ENCODE measurements around the gene MXD1. TPM values are rescaled to one million over a fixed set of nuclear protein-coding genes. Genes with fewer than 3 reads are reported as not detected.

MXD1 gene
- total and polyA plus RNA-seq, 2 experiments from 2014 or later, result 1.8 to 3.9 TPM

DNA sequence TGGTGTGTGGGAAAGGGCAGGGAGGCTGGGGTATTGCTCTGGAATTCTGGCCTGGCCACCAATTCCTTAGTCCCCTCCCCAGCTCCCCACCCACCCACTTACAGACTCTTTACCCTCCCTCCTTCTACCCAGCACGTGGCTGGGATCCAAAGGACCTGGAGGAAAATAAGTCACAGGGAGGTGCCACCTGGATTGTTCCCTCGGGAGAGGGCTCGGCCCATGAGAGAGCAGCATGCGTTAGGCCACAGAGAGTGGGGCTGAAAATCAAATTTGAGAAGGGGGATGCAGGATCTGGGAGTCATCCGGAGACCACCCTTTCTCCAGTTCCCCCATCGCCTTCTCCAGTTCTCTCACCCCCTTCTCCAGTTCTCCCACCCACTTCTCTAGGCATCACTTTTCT, 43.6 kb downstream of the MXD1 start (continued):
- TF ChIP-seq CREB1 (CRISPR knock-in tag; IDR thresholded peaks at IDR 0.05; ENCODE audit: low read depth) (no peak), POLR2AphosphoS5 (IDR thresholded peaks at IDR 0.05; ENCODE audit: low read depth) (no peak), STAT1 (IDR thresholded peaks at IDR 0.05; ENCODE audit: unreplicated experiment) (no peak)

DNA sequence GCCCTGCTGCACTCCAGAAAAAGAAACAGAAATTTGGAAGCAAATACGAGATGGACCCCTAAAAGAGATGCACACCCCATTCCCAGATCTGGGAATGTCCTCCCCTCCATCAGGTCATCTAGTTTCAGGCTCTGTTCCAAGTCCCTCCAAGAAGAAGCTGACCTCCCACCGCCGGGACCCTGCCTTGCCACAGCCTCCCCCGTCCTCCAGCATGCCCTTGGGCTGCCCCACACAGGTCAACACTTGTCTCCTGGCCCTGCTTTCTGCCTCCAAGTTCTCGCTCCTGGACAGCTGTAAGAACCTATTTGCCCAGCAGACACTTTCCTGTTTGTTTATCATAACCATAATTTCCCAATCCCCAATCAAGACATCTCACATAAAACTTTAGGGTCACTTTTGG, 44.5 kb downstream of the MXD1 start:
- Mint-ChIP-seq H3K4me3 (no peak overlapping the region), H3K27ac (no peak overlapping the region)
- no peak for ATAC-seq

More for the DNA sequence above, 44.5 kb downstream of the MXD1 start:
- Histone ChIP-seq H3K4me2 (no peak overlapping the region), H3K9me2 (ENCODE audit: insufficient read depth) (peaks cover 14% of the 10 kb centered on the region; the same call in 1 of the 2 replicates), H3K27ac (ENCODE audit: low read depth) (no peak overlapping the region), H4K20me1 (replicated peaks; ENCODE audit: insufficient read depth) (no peaks in the 10 kb centered on the region), H3K27me3 (ENCODE audit: insufficient read depth) (no peaks in the 10 kb centered on the region), H3K36me3 (ENCODE audit: insufficient read depth) (no peaks in the 10 kb centered on the region), H3K4me1 (ENCODE audit: insufficient read depth) (peaks cover 6% of the 10 kb centered on the region; the same call in 1 of the 2 replicates), H2AFZ (no peak overlapping the region), H3K79me2 (replicated peaks; ENCODE audit: insufficient read depth) (no peaks in the 10 kb centered on the region), H3K4me3 (no peak overlapping the region), H3F3A (replicated peaks; ENCODE audit: low read depth) (no peaks in the 10 kb centered on the region)
- Mint-ChIP-seq H3K27me3 (ENCODE audit: insufficient read depth, low read depth, poor library complexity) (peaks cover 2% of the 10 kb centered on the region), H3K9me3 (no peaks in the 10 kb centered on the region), H3K4me1 (peaks cover 10% of the 10 kb centered on the region), H3K36me3 (ENCODE audit: low read depth) (no peaks in the 10 kb centered on the region; the same call in 2 of the 3 replicates)
- no peak for DNase-seq (ENCODE audit: low spot score)
- TF ChIP-seq, protein P1, sequence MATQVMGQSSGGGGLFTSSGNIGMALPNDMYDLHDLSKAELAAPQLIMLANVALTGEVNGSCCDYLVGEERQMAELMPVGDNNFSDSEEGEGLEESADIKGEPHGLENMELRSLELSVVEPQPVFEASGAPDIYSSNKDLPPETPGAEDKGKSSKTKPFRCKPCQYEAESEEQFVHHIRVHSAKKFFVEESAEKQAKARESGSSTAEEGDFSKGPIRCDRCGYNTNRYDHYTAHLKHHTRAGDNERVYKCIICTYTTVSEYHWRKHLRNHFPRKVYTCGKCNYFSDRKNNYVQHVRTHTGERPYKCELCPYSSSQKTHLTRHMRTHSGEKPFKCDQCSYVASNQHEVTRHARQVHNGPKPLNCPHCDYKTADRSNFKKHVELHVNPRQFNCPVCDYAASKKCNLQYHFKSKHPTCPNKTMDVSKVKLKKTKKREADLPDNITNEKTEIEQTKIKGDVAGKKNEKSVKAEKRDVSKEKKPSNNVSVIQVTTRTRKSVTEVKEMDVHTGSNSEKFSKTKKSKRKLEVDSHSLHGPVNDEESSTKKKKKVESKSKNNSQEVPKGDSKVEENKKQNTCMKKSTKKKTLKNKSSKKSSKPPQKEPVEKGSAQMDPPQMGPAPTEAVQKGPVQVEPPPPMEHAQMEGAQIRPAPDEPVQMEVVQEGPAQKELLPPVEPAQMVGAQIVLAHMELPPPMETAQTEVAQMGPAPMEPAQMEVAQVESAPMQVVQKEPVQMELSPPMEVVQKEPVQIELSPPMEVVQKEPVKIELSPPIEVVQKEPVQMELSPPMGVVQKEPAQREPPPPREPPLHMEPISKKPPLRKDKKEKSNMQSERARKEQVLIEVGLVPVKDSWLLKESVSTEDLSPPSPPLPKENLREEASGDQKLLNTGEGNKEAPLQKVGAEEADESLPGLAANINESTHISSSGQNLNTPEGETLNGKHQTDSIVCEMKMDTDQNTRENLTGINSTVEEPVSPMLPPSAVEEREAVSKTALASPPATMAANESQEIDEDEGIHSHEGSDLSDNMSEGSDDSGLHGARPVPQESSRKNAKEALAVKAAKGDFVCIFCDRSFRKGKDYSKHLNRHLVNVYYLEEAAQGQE (IDR thresholded peaks at IDR 0.05; ENCODE audit: unreplicated experiment), result no peak
- TF ChIP-seq ZNF331 (CRISPR knock-in tag; IDR thresholded peaks at IDR 0.05; ENCODE audit: low read depth) (no peak), EZH2 (IDR thresholded peaks at IDR 0.05; ENCODE audit: low read depth, unreplicated experiment) (no peak), CREB1 (CRISPR knock-in tag; IDR thresholded peaks at IDR 0.05; ENCODE audit: low read depth) (no peak), STAT1 (IDR thresholded peaks at IDR 0.05; ENCODE audit: unreplicated experiment) (no peak), EZH2phosphoT487 (IDR thresholded peaks at IDR 0.05; ENCODE audit: unreplicated experiment) (no peak), ZNF114 (CRISPR knock-in tag; IDR thresholded peaks at IDR 0.05) (no peak), POLR2AphosphoS5 (IDR thresholded peaks at IDR 0.05; ENCODE audit: low read depth) (no peak), NANOG (IDR thresholded peaks at IDR 0.05; ENCODE audit: borderline replicate concordance) (no peak), JUNB (IDR thresholded peaks at IDR 0.05; ENCODE audit: unreplicated experiment) (no peak)
- TF ChIP-seq, protein P2, sequence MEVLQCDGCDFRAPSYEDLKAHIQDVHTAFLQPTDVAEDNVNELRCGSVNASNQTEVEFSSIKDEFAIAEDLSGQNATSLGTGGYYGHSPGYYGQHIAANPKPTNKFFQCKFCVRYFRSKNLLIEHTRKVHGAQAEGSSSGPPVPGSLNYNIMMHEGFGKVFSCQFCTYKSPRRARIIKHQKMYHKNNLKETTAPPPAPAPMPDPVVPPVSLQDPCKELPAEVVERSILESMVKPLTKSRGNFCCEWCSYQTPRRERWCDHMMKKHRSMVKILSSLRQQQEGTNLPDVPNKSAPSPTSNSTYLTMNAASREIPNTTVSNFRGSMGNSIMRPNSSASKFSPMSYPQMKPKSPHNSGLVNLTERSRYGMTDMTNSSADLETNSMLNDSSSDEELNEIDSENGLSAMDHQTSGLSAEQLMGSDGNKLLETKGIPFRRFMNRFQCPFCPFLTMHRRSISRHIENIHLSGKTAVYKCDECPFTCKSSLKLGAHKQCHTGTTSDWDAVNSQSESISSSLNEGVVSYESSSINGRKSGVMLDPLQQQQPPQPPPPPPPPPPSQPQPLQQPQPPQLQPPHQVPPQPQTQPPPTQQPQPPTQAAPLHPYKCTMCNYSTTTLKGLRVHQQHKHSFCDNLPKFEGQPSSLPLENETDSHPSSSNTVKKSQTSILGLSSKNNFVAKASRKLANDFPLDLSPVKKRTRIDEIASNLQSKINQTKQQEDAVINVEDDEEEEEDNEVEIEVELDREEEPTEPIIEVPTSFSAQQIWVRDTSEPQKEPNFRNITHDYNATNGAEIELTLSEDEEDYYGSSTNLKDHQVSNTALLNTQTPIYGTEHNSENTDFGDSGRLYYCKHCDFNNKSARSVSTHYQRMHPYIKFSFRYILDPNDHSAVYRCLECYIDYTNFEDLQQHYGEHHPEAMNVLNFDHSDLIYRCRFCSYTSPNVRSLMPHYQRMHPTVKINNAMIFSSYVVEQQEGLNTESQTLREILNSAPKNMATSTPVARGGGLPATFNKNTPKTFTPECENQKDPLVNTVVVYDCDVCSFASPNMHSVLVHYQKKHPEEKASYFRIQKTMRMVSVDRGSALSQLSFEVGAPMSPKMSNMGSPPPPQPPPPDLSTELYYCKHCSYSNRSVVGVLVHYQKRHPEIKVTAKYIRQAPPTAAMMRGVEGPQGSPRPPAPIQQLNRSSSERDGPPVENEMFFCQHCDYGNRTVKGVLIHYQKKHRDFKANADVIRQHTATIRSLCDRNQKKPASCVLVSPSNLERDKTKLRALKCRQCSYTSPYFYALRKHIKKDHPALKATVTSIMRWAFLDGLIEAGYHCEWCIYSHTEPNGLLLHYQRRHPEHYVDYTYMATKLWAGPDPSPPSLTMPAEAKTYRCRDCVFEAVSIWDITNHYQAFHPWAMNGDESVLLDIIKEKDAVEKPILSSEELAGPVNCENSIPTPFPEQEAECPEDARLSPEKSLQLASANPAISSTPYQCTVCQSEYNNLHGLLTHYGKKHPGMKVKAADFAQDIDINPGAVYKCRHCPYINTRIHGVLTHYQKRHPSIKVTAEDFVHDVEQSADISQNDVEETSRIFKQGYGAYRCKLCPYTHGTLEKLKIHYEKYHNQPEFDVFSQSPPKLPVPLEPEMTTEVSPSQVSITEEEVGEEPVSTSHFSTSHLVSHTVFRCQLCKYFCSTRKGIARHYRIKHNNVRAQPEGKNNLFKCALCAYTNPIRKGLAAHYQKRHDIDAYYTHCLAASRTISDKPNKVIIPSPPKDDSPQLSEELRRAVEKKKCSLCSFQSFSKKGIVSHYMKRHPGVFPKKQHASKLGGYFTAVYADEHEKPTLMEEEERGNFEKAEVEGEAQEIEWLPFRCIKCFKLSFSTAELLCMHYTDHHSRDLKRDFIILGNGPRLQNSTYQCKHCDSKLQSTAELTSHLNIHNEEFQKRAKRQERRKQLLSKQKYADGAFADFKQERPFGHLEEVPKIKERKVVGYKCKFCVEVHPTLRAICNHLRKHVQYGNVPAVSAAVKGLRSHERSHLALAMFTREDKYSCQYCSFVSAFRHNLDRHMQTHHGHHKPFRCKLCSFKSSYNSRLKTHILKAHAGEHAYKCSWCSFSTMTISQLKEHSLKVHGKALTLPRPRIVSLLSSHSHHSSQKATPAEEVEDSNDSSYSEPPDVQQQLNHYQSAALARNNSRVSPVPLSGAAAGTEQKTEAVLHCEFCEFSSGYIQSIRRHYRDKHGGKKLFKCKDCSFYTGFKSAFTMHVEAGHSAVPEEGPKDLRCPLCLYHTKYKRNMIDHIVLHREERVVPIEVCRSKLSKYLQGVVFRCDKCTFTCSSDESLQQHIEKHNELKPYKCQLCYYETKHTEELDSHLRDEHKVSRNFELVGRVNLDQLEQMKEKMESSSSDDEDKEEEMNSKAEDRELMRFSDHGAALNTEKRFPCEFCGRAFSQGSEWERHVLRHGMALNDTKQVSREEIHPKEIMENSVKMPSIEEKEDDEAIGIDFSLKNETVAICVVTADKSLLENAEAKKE (CRISPR knock-in tag; IDR thresholded peaks at IDR 0.05), result no peak
- TF ChIP-seq, protein P3, sequence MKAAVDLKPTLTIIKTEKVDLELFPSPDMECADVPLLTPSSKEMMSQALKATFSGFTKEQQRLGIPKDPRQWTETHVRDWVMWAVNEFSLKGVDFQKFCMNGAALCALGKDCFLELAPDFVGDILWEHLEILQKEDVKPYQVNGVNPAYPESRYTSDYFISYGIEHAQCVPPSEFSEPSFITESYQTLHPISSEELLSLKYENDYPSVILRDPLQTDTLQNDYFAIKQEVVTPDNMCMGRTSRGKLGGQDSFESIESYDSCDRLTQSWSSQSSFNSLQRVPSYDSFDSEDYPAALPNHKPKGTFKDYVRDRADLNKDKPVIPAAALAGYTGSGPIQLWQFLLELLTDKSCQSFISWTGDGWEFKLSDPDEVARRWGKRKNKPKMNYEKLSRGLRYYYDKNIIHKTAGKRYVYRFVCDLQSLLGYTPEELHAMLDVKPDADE (IDR thresholded peaks at IDR 0.05), result no peak
- TF ChIP-seq, protein P4, sequence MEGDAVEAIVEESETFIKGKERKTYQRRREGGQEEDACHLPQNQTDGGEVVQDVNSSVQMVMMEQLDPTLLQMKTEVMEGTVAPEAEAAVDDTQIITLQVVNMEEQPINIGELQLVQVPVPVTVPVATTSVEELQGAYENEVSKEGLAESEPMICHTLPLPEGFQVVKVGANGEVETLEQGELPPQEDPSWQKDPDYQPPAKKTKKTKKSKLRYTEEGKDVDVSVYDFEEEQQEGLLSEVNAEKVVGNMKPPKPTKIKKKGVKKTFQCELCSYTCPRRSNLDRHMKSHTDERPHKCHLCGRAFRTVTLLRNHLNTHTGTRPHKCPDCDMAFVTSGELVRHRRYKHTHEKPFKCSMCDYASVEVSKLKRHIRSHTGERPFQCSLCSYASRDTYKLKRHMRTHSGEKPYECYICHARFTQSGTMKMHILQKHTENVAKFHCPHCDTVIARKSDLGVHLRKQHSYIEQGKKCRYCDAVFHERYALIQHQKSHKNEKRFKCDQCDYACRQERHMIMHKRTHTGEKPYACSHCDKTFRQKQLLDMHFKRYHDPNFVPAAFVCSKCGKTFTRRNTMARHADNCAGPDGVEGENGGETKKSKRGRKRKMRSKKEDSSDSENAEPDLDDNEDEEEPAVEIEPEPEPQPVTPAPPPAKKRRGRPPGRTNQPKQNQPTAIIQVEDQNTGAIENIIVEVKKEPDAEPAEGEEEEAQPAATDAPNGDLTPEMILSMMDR (conservative IDR thresholded peaks at IDR 0.05; ENCODE audit: low read depth in 2 of 2), result no peak

All from GM23338 (cell line).